ENCODE results near the gene ADAM12.

The ADAM12 gene

DNA sequence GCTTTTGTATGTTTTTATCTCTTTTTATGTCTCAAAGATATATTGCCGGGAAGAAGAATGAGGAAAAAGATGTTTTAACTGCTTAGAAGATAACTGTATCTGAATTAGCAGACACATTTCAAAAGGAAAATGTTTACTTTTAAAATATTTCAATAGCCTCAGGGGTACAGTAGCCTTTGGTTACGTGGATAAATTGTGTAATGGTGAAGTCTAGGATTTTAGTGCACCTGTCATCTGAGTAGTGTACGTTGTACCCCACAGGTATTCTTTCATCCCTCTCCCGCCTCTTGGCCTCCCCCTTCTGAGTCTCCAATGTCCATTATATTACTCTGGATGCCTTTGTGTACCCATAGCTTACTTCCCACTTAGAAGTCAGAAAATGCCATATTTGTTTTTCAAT lies 269.8 kb downstream of the ADAM12 start:
- no peak for DNase-seq (ENCODE audit: extremely low read depth, low read depth)

DNA sequence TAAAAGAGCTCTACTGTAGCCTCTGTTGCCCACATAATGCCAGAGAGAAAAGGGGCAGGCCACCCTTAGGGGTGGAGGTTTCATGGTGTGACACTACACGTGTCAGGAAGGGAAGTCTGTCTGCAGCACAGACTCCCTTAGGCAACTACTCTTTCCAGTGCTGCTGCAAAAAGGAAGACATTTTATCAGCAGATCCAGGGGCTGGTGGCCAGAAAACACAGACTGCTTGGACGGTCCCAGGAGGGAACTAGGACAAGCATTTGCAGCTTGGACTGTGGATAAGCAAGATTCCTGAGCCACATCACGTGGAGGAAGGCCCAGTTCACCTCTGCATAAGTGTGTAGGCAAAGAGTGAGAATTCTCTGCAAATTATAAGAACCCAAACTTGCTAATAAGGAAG lies 271.1 kb downstream of the ADAM12 start:
- TF ChIP-seq, protein P1, sequence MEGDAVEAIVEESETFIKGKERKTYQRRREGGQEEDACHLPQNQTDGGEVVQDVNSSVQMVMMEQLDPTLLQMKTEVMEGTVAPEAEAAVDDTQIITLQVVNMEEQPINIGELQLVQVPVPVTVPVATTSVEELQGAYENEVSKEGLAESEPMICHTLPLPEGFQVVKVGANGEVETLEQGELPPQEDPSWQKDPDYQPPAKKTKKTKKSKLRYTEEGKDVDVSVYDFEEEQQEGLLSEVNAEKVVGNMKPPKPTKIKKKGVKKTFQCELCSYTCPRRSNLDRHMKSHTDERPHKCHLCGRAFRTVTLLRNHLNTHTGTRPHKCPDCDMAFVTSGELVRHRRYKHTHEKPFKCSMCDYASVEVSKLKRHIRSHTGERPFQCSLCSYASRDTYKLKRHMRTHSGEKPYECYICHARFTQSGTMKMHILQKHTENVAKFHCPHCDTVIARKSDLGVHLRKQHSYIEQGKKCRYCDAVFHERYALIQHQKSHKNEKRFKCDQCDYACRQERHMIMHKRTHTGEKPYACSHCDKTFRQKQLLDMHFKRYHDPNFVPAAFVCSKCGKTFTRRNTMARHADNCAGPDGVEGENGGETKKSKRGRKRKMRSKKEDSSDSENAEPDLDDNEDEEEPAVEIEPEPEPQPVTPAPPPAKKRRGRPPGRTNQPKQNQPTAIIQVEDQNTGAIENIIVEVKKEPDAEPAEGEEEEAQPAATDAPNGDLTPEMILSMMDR (IDR thresholded peaks at IDR 0.05; ENCODE audit: low read depth, low read length) = no peak
- no peak for DNase-seq (ENCODE audit: extremely low read depth, low read depth)

More for the DNA sequence above, 269.8 kb downstream of the ADAM12 start:
- TF ChIP-seq, protein P1 (IDR thresholded peaks at IDR 0.05; ENCODE audit: low read depth, low read length) = no peak

DNA sequence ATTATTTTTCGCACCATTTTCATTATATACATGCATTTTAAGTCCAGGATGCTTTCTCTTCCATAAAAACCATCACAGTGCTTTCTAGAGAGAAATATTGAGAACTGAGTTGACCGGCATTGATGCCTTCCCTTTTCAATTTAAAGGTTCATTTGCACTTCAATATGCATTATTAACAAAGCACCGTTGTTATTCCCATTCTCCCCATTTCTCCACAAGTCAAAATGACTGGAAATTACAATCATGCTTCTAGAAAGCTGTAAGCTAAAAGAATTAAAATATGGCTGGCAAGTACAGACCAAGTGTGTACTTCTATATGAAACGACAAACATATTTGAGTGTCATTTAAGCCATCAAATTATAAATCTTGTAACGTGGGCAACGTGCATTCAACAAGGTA lies 272.4 kb downstream of the ADAM12 start:
- no peak for DNase-seq (ENCODE audit: extremely low read depth, low read depth)
- TF ChIP-seq, protein P1 (IDR thresholded peaks at IDR 0.05; ENCODE audit: low read depth, low read length) = no peak

DNA sequence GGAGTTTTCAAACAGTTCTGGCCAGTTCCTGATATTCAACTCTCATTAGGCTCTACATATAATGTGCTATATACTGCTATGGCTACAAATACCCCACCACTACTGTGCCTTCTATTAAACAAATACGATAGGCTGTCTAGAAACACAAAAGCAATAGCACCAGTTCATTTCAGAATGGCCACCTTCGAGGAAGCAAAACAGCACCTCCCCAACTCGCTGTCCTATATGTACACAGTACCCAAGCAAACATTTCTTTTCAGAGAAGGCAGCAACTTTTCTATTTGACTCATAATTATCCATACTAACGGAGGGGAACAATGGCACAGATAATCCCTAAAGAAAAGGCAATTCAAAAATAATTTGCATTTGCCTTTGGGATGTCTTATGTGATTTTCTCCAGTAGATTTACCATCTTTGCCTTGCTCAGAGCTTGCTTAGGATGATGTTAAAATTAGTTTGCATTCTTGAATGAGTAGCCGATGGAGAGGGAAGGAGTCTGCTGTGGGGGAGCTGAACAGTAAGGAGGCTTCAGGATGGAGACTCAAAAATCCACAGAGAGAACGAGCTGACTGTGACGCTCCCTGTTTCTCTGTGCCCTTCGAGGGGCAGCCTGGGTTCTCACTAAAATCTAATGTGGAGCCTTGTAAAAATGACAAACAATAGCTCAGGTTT lies 273.3 kb downstream of the ADAM12 start:
- TF ChIP-seq, protein P1 (IDR thresholded peaks at IDR 0.05; ENCODE audit: low read depth, low read length) = no peak
- no peak for DNase-seq (ENCODE audit: extremely low read depth, low read depth)

DNA sequence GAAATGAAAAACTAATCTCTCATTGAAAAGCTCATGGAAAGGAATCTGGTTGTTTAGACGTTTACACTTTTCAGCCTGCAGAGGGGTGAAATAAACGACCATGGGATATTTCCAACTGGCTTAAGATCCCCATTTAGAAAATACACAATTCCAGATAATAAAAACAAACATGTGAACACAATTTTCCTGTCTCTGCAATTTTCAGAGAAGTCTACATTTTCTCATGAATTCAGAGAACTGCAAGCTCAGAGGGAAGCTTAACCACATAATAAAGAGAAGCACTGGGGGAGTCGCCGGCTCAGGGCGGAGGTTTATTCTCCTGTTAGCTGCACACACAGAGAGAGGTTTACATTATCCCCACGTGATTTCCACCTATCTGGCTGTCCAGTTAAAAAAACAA lies 276.8 kb downstream of the ADAM12 start:
- TF ChIP-seq, protein P1 (IDR thresholded peaks at IDR 0.05; ENCODE audit: low read depth, low read length) = no peak
- no peak for DNase-seq (ENCODE audit: extremely low read depth, low read depth)

DNA sequence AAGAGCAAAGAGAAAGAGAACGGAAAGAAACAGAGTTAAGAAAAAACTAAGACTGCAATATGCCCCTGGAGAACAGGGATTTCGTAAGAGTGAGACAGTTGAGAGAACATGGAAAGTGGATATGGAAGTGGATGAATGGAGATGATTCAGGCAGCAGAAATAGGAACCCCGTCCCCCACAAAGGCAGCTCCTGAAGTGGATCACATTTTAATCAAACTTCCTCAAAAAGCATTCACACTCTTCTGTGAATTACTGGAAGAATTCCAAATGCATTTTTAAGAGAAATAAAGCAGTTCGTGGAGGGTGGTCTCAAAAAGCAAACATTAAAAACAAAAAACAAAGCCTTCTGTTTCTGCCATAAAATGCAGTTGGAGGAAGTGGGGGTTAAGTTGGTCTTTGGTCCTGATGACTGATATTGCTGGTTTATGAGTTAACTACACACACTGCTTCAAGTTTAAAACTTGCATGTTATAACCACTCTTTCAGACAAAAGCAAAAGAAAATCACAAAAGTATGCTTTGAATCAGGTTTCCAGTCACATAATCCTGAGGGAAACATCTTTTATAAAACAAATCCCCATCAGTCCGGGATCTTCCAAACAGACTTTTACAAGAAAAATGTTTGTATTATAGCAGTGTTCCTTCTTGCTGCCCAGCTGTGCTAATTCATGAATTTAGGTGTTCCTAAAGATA lies 277.6 kb downstream of the ADAM12 start:
- DNase-seq (ENCODE audit: extremely low read depth, low read depth) = no peak

DNA sequence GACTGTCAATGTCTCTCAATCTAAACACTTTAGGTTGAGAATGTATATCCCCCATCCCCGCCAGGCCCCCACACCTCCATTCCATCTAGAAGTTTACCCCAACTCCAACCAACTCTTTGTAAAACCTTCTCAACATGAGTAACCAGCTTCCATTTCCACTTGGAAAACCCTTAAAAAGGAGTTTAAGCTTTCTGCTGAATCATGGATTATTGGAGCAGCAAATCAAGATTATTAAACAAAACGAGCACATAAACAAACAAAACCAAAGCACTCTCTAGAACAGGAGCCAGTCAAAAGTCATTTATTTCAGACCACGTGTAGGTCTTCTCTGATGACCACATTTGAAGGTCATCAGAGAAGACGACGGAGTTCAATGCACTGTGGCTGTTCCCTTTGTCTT lies 278.4 kb downstream of the ADAM12 start:
- TF ChIP-seq, protein P1 (IDR thresholded peaks at IDR 0.05; ENCODE audit: low read depth, low read length) = no peak
- no peak for DNase-seq (ENCODE audit: extremely low read depth, low read depth)

More for the DNA sequence above, 277.6 kb downstream of the ADAM12 start:
- TF ChIP-seq, protein P1 (IDR thresholded peaks at IDR 0.05; ENCODE audit: low read depth, low read length) = no peak

Data from AG09319 (cell line).